SK-N-SH treated with all-trans-retinoic acid at 6 μM for 48 hours (cell line): Measurements from ENCODE around the gene TCERG1L.

Experiments
- ATAC-seq: fragments of 200-7000 bp; cut with Tn5 transposase; 3 replicates; pipeline ENCODE4 v1.9.1; 2020; ENCODE audit warnings: mild to moderate bottlenecking, moderate library complexity
- ARNTL ChIP-seq: fragments of 450-650 bp; formaldehyde crosslinking; IDR thresholded peaks from 2 replicates; pipeline ENCODE4 v1.5.0; 2020; ENCODE audit warnings: low read depth, mild to moderate bottlenecking, moderate library complexity, borderline replicate concordance
- BACH2 ChIP-seq: fragments of 250-450 bp; sonication (Bioruptor Pico); IDR thresholded peaks from 2 replicates; pipeline ENCODE4 v1.9.0; 2021; ENCODE audit warnings: mild to moderate bottlenecking, borderline replicate concordance
- CSDC2 ChIP-seq: fragments of 250-450 bp; sonication (Bioruptor Pico); IDR thresholded peaks from 2 replicates; pipeline ENCODE4 v1.5.0; 2020; ENCODE audit warnings: mild to moderate bottlenecking, moderate library complexity
- CSRNP3 ChIP-seq: fragments of 250-450 bp; sonication (Bioruptor Pico); IDR thresholded peaks from 2 replicates; pipeline ENCODE4 v1.5.1; 2021; ENCODE audit warnings: mild to moderate bottlenecking, moderate library complexity
- ESRRG ChIP-seq: fragments of 250-450 bp; sonication (Bioruptor Pico); IDR thresholded peaks from 2 replicates; pipeline ENCODE4 v1.6.1; 2021; ENCODE audit warnings: mild to moderate bottlenecking
- ISL1 ChIP-seq: fragments of 250-450 bp; sonication (Bioruptor Pico); IDR thresholded peaks from 2 replicates; pipeline ENCODE4 v2.1.2; 2022; ENCODE audit warnings: mild to moderate bottlenecking, moderate library complexity
- OSR1 ChIP-seq: fragments of 250-450 bp; sonication (Bioruptor Pico); IDR thresholded peaks from 2 replicates; pipeline ENCODE4 v1.8.0; 2022; ENCODE audit warnings: moderate library complexity, mild to moderate bottlenecking, inconsistent platforms
- PATZ1 ChIP-seq: fragments of 250-450 bp; sonication (Bioruptor Pico); IDR thresholded peaks from 2 replicates; pipeline ENCODE4 v1.8.0; 2020; ENCODE audit warnings: mild to moderate bottlenecking, moderate library complexity, borderline replicate concordance
- POU6F1 ChIP-seq: fragments of 250-450 bp; sonication (Bioruptor Pico); IDR thresholded peaks from 2 replicates; pipeline ENCODE4 v1.8.0; 2021; ENCODE audit warnings: low read depth, mild to moderate bottlenecking, moderate library complexity, borderline replicate concordance
- PPARA ChIP-seq: fragments of 250-450 bp; sonication (Bioruptor Pico); IDR thresholded peaks from 2 replicates; pipeline ENCODE4 v1.5.0; 2020; ENCODE audit warnings: mild to moderate bottlenecking, borderline replicate concordance
- RARB ChIP-seq: fragments of 250-450 bp; sonication (Bioruptor Pico); IDR thresholded peaks from 2 replicates; pipeline ENCODE4 v1.8.0; 2021; ENCODE audit warnings: mild to moderate bottlenecking, moderate library complexity
- SNAI2 ChIP-seq: fragments of 250-450 bp; sonication (Bioruptor Pico); IDR thresholded peaks from 2 replicates; pipeline ENCODE4 v1.5.0; 2020; ENCODE audit warnings: mild to moderate bottlenecking, moderate library complexity
- TCF4 ChIP-seq: fragments of 250-450 bp; sonication (Bioruptor Pico); IDR thresholded peaks from 2 replicates; pipeline ENCODE4 v1.8.0; 2021; ENCODE audit warnings: mild to moderate bottlenecking, moderate library complexity, borderline replicate concordance
- TOX ChIP-seq: fragments of 250-450 bp; sonication (Bioruptor Pico); IDR thresholded peaks from 2 replicates; pipeline ENCODE4 v1.8.0; 2021; ENCODE audit warnings: mild to moderate bottlenecking, moderate library complexity, borderline replicate concordance
- TSHZ2 ChIP-seq: fragments of 250-450 bp; sonication (Bioruptor Pico); IDR thresholded peaks from 2 replicates; pipeline ENCODE4 v1.5.0; 2020; ENCODE audit warnings: mild to moderate bottlenecking, moderate library complexity
- ZC3H10 ChIP-seq: fragments of 250-450 bp; sonication (Bioruptor Pico); IDR thresholded peaks from 2 replicates; pipeline ENCODE4 v1.5.1; 2021; ENCODE audit warnings: mild to moderate bottlenecking, moderate library complexity
- ZFP3 ChIP-seq: fragments of 250-450 bp; sonication (Bioruptor Pico); IDR thresholded peaks from 2 replicates; pipeline ENCODE4 v1.5.0; 2020; ENCODE audit warnings: mild to moderate bottlenecking, moderate library complexity
- ZFP30 ChIP-seq: fragments of 450-650 bp; formaldehyde crosslinking; IDR thresholded peaks from 2 replicates; pipeline ENCODE4 v1.5.0; 2022; ENCODE audit warnings: mild to moderate bottlenecking, moderate library complexity
- ZNF70 ChIP-seq: fragments of 450-650 bp; formaldehyde crosslinking; IDR thresholded peaks from 2 replicates; pipeline ENCODE4 v1.5.0; 2020; ENCODE audit warnings: mild to moderate bottlenecking, moderate library complexity

TCERG1L gene

GRCh38 chr10:131116216-131116990, 195.1 kb downstream of the TCERG1L start:
- no peak for ATAC-seq
- TF ChIP-seq PATZ1 (CRISPR knock-in tag) (no peak), RARB (CRISPR knock-in tag) (no peak), TSHZ2 (no peak), SNAI2 (CRISPR knock-in tag) (no peak)

GRCh38 chr10:131115801-131116200, 195.7 kb downstream of the TCERG1L start:
- ATAC-seq: no peak
- TF ChIP-seq ISL1 (CRISPR knock-in tag): no peak
- TF ChIP-seq TOX (CRISPR knock-in tag): no peak
- TF ChIP-seq CSRNP3 (CRISPR knock-in tag): no peak
- TF ChIP-seq ZC3H10 (CRISPR knock-in tag): no peak
- no peak for TF ChIP-seq TSHZ2
- TF ChIP-seq RARB (CRISPR knock-in tag): no peak
- no peak for TF ChIP-seq TCF4 (CRISPR knock-in tag)

- no peak for TF ChIP-seq TOX (CRISPR knock-in tag)
- TF ChIP-seq CSDC2 (CRISPR knock-in tag): no peak
- TF ChIP-seq ARNTL (CRISPR knock-in tag): no peak
- no peak for TF ChIP-seq OSR1 (CRISPR knock-in tag)
- TF ChIP-seq BACH2 (CRISPR knock-in tag): no peak
- no peak for TF ChIP-seq SNAI2 (CRISPR knock-in tag)
- TF ChIP-seq ESRRG (CRISPR knock-in tag): no peak
- TF ChIP-seq ZFP30 (CRISPR knock-in tag): no peak
- no peak for ATAC-seq
These were observed 196.2 kb downstream of the TCERG1L start for GRCh38 chr10:131115321-131115720.

GRCh38 chr10:131114846-131115245, 196.7 kb downstream of the TCERG1L start:
- ATAC-seq: no peak
- TF ChIP-seq RARB (CRISPR knock-in tag) (no peak), ZNF70 (no peak)

- ATAC-seq: no peak
- TF ChIP-seq OSR1 (CRISPR knock-in tag) (no peak), PPARA (CRISPR knock-in tag) (no peak), ZFP3 (CRISPR knock-in tag) (no peak), TCF4 (CRISPR knock-in tag) (no peak), TSHZ2 (no peak), ISL1 (CRISPR knock-in tag) (no peak), ZC3H10 (CRISPR knock-in tag) (no peak), POU6F1 (CRISPR knock-in tag) (no peak), ZFP30 (CRISPR knock-in tag) (no peak), TOX (CRISPR knock-in tag) (no peak)
These were observed 197.7 kb downstream of the TCERG1L start for GRCh38 chr10:131113709-131114291.
